ENCODE measurements around the gene FGG. TPM values are rescaled to one million over a fixed set of nuclear protein-coding genes. Genes with fewer than 3 reads are reported as not detected.

FGG gene
- total RNA-seq, 2 experiments from 2014 or later, result not detected

DNA sequence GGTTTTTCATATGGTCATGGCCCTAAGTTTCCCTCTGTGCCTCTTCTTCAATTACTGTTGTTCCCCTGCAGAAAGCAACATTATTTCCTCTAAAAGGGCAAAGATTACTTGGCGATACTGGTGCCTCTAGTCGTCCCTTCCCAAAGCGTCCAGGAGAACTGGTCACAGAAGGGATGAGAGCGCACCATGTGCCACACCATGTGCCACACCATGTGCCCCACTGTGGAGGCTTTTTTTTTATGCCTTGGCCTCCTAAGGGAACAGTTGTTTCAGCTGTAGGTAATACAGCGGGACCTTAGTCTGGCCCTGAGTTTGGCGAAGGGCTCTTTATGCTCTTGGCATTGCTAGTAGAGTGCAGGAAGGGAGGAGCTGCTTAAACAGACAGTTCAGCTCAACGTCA is 11.5 kb upstream of the FGG start:
- Histone ChIP-seq H3K4me3 (ENCODE audit: low read depth, low read length, poor library complexity, severe bottlenecking) (no peak overlapping the region), H3K27ac (ENCODE audit: low read depth, low read length, poor library complexity, severe bottlenecking) (no peak overlapping the region), H3K79me2 (ENCODE audit: insufficient read depth, low read depth, low read length) (no peaks in the 10 kb centered on the region), H4K20me1 (ENCODE audit: insufficient read depth, low read length) (no peaks in the 10 kb centered on the region), H2AFZ (ENCODE audit: low read length) (no peak overlapping the region), H3K9me2 (ENCODE audit: insufficient read depth, low read length) (no peaks in the 10 kb centered on the region), H3K36me3 (ENCODE audit: insufficient read depth, low read length) (no peaks in the 10 kb centered on the region), H3K9me3 (ENCODE audit: low read length) (no peaks in the 10 kb centered on the region), H3K4me2 (ENCODE audit: low read length) (no peak overlapping the region), H3K4me1 (ENCODE audit: insufficient read depth, low read length, poor library complexity, severe bottlenecking) (no peaks in the 10 kb centered on the region)
- TF ChIP-seq CTCF (conservative IDR thresholded peaks at IDR 0.05; ENCODE audit: low read length), result no peak
- no peak for TF ChIP-seq EZH2phosphoT487 (IDR thresholded peaks at IDR 0.05; ENCODE audit: borderline replicate concordance, low read depth, low read length)
- CTCF ChIA-PET (ENCODE audit: unreplicated experiment), result interaction anchor here (0.7 to 1.9 kb wide), 2 partner anchors 65 to 74 kb away, joined by 3 to 5 read pairs; partner anchors contain the start of gene PLRG1
- intact Hi-C loops (cut with micrococcal nuclease; ENCODE audit: unreplicated experiment), result no loop called here
- POLR2A ChIA-PET, result interaction anchor here (0.5 to 1.9 kb wide), 6 partner anchors 14 to 76 kb away, joined by 3 to 6 read pairs (median 4); partner anchors contain the start of gene PLRG1
- no peak for DNase-seq (ENCODE audit: low spot score)
- no TSS peak for BruUV-seq (replicated peaks)

- intact Hi-C loops (cut with micrococcal nuclease; ENCODE audit: unreplicated experiment), result no loop called here
- Histone ChIP-seq H3K9me3 (ENCODE audit: low read length) (no peaks in the 10 kb centered on the region), H3K4me1 (ENCODE audit: insufficient read depth, low read length, poor library complexity, severe bottlenecking) (no peaks in the 10 kb centered on the region), H4K20me1 (ENCODE audit: insufficient read depth, low read length) (no peaks in the 10 kb centered on the region), H3K36me3 (ENCODE audit: insufficient read depth, low read length) (no peaks in the 10 kb centered on the region), H2AFZ (ENCODE audit: low read length) (no peak overlapping the region), H3K79me2 (ENCODE audit: insufficient read depth, low read depth, low read length) (no peaks in the 10 kb centered on the region), H3K4me3 (ENCODE audit: low read depth, low read length, poor library complexity, severe bottlenecking) (no peak overlapping the region), H3K4me2 (ENCODE audit: low read length) (no peak overlapping the region), H3K27ac (ENCODE audit: low read depth, low read length, poor library complexity, severe bottlenecking) (no peak overlapping the region), H3K9me2 (ENCODE audit: insufficient read depth, low read length) (no peaks in the 10 kb centered on the region)
- no peak for DNase-seq (ENCODE audit: low spot score)
- BruUV-seq (replicated peaks), result no TSS peak
- CTCF ChIA-PET (ENCODE audit: unreplicated experiment), result interaction anchor here (0.7 to 1.9 kb wide), 2 partner anchors 64 to 73 kb away, joined by 3 to 5 read pairs; partner anchors contain the start of gene PLRG1
- POLR2A ChIA-PET, result interaction anchor here (1.3 to 1.9 kb wide), 4 partner anchors 13 to 73 kb away, joined by 4 to 6 read pairs (median 6); partner anchors contain the start of gene PLRG1
- TF ChIP-seq CTCF (conservative IDR thresholded peaks at IDR 0.05; ENCODE audit: low read length) (no peak), EZH2phosphoT487 (IDR thresholded peaks at IDR 0.05; ENCODE audit: borderline replicate concordance, low read depth, low read length) (no peak)
Observed at GRCh38 chr4:154623436-154623835, 11.0 kb upstream of the FGG start.

DNA sequence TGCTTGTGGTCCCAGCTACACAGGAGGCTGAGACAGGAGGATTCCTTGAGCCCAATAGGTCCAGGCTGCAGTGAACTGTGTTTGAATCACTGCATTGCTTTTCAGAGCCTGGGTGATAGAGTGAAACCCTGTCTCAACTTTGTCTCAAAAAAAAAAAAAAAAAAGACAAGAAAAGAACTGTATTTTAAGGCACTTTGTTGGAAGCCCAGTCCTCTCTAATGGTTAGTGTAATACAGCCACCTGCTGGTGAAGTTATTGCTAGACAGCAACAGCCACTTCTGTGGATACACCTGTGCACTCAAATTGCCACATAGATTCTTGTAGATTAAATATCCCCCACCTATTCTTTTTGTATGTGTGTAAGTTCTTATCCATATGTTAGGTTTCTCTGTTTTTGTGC is 10.1 kb upstream of the FGG start:
- no peaks in the 10 kb centered on the region for H3K9me2 ChIP-seq (ENCODE audit: insufficient read depth, low read length)
- no peaks in the 10 kb centered on the region for H3K9me3 ChIP-seq (ENCODE audit: low read length)
- DNase-seq (ENCODE audit: low spot score), result peak; percentile 66
- H3K27ac ChIP-seq (ENCODE audit: low read depth, low read length, poor library complexity, severe bottlenecking), result no peak overlapping the region
- H3K4me2 ChIP-seq (ENCODE audit: low read length), result no peak overlapping the region
- TF ChIP-seq CTCF (conservative IDR thresholded peaks at IDR 0.05; ENCODE audit: low read length), result peak; percentile 79
- no peak for TF ChIP-seq EZH2phosphoT487 (IDR thresholded peaks at IDR 0.05; ENCODE audit: borderline replicate concordance, low read depth, low read length)
- no TSS peak for BruUV-seq (replicated peaks)
- no peaks in the 10 kb centered on the region for H3K4me1 ChIP-seq (ENCODE audit: insufficient read depth, low read length, poor library complexity, severe bottlenecking)
- intact Hi-C loops (cut with micrococcal nuclease; ENCODE audit: unreplicated experiment), result loop anchor here (1.0 kb wide), 2 partner anchors 70 to 293 kb away; no protein-coding TSS in a partner anchor
- CTCF ChIA-PET (ENCODE audit: unreplicated experiment), result no interaction called here
- no peaks in the 10 kb centered on the region for H3K79me2 ChIP-seq (ENCODE audit: insufficient read depth, low read depth, low read length)
- H3K4me3 ChIP-seq (ENCODE audit: low read depth, low read length, poor library complexity, severe bottlenecking), result no peak overlapping the region
- H3K36me3 ChIP-seq (ENCODE audit: insufficient read depth, low read length), result no peaks in the 10 kb centered on the region
- POLR2A ChIA-PET, result interaction anchor here (0.6 to 1.9 kb wide), 4 partner anchors 12 to 298 kb away, joined by 3 to 6 read pairs (median 4); partner anchors contain the start of gene PLRG1
- H2AFZ ChIP-seq (ENCODE audit: low read length), result no peak overlapping the region
- H4K20me1 ChIP-seq (ENCODE audit: insufficient read depth, low read length), result no peaks in the 10 kb centered on the region

Data from OCI-LY7 (cell line).